ENCODE data around the gene C1orf122. TPM values are rescaled to one million over a fixed set of nuclear protein-coding genes. Genes with fewer than 3 reads are reported as not detected.

C1orf122 gene
- total and polyA plus RNA-seq, 2 of the 13 experiments (the other 11 are each of a cell fraction or from before 2014, with no cell fraction given): 18.7 to 40.6 TPM

- H4K20me1 ChIP-seq (ENCODE audit: insufficient read depth, low read length): no peaks in the 10 kb centered on the region
- ATAC-seq (no peak), DNase-seq (ENCODE audit: low spot score) (no peak), FAIRE-seq (no peak)
- BruUV-seq (replicated peaks): no TSS peak
- 12% methylated on average over 11 of the region's 25 CpGs for WGBS (ENCODE audit: low lambda C conversion rate)
- TF ChIP-seq STAT5B (CRISPR knock-in tag; IDR thresholded peaks at IDR 0.05) (no peak), ZNF83 (CRISPR knock-in tag; IDR thresholded peaks at IDR 0.05; ENCODE audit: borderline replicate concordance) (no peak), FOXA3 (CRISPR knock-in tag; IDR thresholded peaks at IDR 0.05) (no peak), ZFYVE20 (CRISPR knock-in tag; IDR thresholded peaks at IDR 0.05; ENCODE audit: borderline replicate concordance, low read depth) (no peak), NFKBIZ (CRISPR knock-in tag; IDR thresholded peaks at IDR 0.05) (no peak), TCF12 (IDR thresholded peaks at IDR 0.05) (no peak), TCF12 (CRISPR knock-in tag; IDR thresholded peaks at IDR 0.05) (no peak), CBX1 (IDR thresholded peaks at IDR 0.05; ENCODE audit: low read depth) (no peak), ZNF776 (CRISPR knock-in tag; IDR thresholded peaks at IDR 0.05) (no peak), KLF11 (CRISPR knock-in tag; IDR thresholded peaks at IDR 0.05) (no peak), FOXK2 (IDR thresholded peaks at IDR 0.05) (no peak), ZNF496 (CRISPR knock-in tag; IDR thresholded peaks at IDR 0.05; ENCODE audit: insufficient replicate concordance) (no peak), GABPA (IDR thresholded peaks at IDR 0.05; ENCODE audit: low read depth, low read length) (no peak), GABPA (CRISPR knock-in tag; IDR thresholded peaks at IDR 0.05; ENCODE audit: low read depth) (no peak), SRY (CRISPR knock-in tag; IDR thresholded peaks at IDR 0.05) (no peak), EHMT2 (IDR thresholded peaks at IDR 0.05; ENCODE audit: borderline replicate concordance, low read depth, low read length) (no peak; the same call in 1 of the 2 replicates), STAG1 (CRISPR knock-in tag; IDR thresholded peaks at IDR 0.05) (no peak), ATF7-NPFF (CRISPR knock-in tag; IDR thresholded peaks at IDR 0.05; ENCODE audit: low read depth) (no peak), ZFP36 (IDR thresholded peaks at IDR 0.05; ENCODE audit: borderline replicate concordance, low read depth, low read length, partially characterized antibody) (no peak)
- TF ChIP-seq, protein P1, sequence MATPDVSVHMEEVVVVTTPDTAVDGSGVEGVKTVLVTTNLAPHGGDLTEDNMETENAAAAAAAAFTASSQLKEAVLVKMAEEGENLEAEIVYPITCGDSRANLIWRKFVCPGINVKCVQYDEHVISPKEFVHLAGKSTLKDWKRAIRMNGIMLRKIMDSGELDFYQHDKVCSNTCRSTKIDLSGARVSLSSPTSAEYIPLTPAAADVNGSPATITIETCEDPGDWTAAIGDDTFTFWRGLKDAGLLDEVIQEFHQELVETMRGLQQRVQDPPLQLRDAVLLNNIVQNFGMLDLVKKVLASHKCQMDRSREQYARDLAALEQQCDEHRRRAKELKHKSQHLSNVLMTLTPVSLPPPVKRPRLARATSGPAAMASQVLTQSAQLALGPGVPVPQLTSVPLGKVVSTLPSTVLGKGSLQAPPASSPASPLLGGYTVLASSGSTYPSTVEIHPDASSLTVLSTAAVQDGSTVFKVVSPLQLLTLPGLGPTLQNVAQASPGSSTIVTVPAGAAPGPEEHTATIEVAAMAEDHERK (CRISPR knock-in tag; IDR thresholded peaks at IDR 0.05; ENCODE audit: low read depth): no peak
- TF ChIP-seq, protein P2, sequence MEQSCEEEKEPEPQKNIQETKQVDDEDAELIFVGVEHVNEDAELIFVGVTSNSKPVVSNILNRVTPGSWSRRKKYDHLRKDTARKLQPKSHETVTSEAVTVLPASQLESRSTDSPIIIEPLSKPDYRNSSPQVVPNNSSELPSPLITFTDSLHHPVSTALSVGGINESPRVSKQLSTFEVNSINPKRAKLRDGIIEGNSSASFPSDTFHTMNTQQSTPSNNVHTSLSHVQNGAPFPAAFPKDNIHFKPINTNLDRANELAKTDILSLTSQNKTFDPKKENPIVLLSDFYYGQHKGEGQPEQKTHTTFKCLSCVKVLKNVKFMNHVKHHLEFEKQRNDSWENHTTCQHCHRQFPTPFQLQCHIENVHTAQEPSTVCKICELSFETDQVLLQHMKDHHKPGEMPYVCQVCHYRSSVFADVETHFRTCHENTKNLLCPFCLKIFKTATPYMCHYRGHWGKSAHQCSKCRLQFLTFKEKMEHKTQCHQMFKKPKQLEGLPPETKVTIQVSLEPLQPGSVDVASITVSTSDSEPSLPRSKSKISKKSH (CRISPR knock-in tag; IDR thresholded peaks at IDR 0.05; ENCODE audit: borderline replicate concordance): no peak
- H3K4me1 ChIP-seq (ENCODE audit: insufficient read depth, low read length): peaks cover 6% of the 10 kb centered on the region; the same call in 1 of the 2 replicates
- no peak overlapping the region for H2AFZ ChIP-seq (ENCODE audit: low read length)
- in situ Hi-C loops (cut with HindIII; ENCODE audit: extremely low pct_ligation_motif_present, low pct_unique_long_range_greater_than_20kb): no loop called here
- ChIA-PET POLR2A (no interaction called here), CTCF (ENCODE audit: low intra/inter-chr PET ratio, low total read pairs) (no interaction called here)
- H3K4me2 ChIP-seq (ENCODE audit: low read depth, low read length): no peak overlapping the region
- H3K27me3 ChIP-seq (ENCODE audit: control insufficient read depth in 1 of 2, insufficient read depth in 2 of 2, low read length in 2 of 2): peaks cover 0 to 45% of the 10 kb centered on the region in 2 experiments; a peak in 4 of 5 replicates
- H3K79me2 ChIP-seq (ENCODE audit: insufficient read depth, low read length): no peaks in the 10 kb centered on the region
- no peaks in the 10 kb centered on the region for H3K9me3 ChIP-seq (ENCODE audit: low read length)
- intact Hi-C loops (cut with micrococcal nuclease; ENCODE audit: unreplicated experiment): no loop called here
- H3K36me3 ChIP-seq (replicated peaks in 1 of 2; ENCODE audit: control insufficient read depth in 1 of 2, insufficient read depth in 2 of 2, low read length in 2 of 2): no peaks in the 10 kb centered on the region
- no peak overlapping the region for H3K9ac ChIP-seq (ENCODE audit: insufficient read depth, low read depth, low read length)
- no peak overlapping the region for H3K4me3 ChIP-seq (replicated peaks in 1 of 3; ENCODE audit: insufficient read depth in 1 of 3, low read depth in 2 of 3, low read length in 3 of 3)
- H3K27ac ChIP-seq (ENCODE audit: extremely low read length, insufficient read depth, low read length): no peak overlapping the region
These were observed 43.7 kb upstream of the C1orf122 start for GRCh38 chr1:37763791-37764413.
